Thyroid gland (tissue), 4 donors: Measurements from ENCODE around the gene CDK5RAP2. TPM values are rescaled to one million over a fixed set of nuclear protein-coding genes. Genes with fewer than 3 reads are reported as not detected.

Experiments used
- DNase-seq, 2 donors: peaks; one replicate each; pipeline ENCODE4 v3.0.0-alpha.2; 2019
- H3K27ac ChIP-seq, 3 donors: fragments of 200-600 bp; sonication (generic); 1 replicate in 2 of 3; 2 replicates in 1 of 3; pipeline ENCODE4 v1.5.1; 2016 to 2019; ENCODE audit warnings: mild to moderate bottlenecking in 1 of 3, moderate library complexity in 1 of 3
- H3K27me3 ChIP-seq: fragments of 200-600 bp; sonication (generic); one replicate; pipeline ENCODE4 v1.5.1; 2019
- H3K36me3 ChIP-seq, 2 donors: fragments of 200-600 bp; sonication (generic); one replicate each; pipeline ENCODE4 v1.5.1; 2016 to 2019
- H3K4me1 ChIP-seq, 2 donors: fragments of 200-600 bp; sonication (generic); one replicate each; pipeline ENCODE4 v1.5.1; 2017 to 2019
- H3K4me3 ChIP-seq, 3 donors: fragments of 200-600 bp; sonication (generic); replicated peaks in 1 of 3; 1 replicate in 2 of 3; 2 replicates in 1 of 3; pipeline ENCODE4 v1.5.1; 2016; ENCODE audit warnings: mild to moderate bottlenecking in 1 of 3
- H3K9me3 ChIP-seq: fragments of 200-600 bp; sonication (generic); one replicate; pipeline ENCODE4 v1.5.1; 2017
- CTCF ChIP-seq, 6 experiments: fragments of 200-600 bp in 3 of 6; fragments of 450-650 bp in 3 of 6; sonication (generic) in 3 of 6; IDR thresholded peaks; one replicate each; pipeline ENCODE4 v1.5.1; 2016 to 2019; ENCODE audit warnings: antibody characterized with exemption in 6 of 6, mild to moderate bottlenecking in 2 of 6, inconsistent platforms in 1 of 6, moderate library complexity in 1 of 6
- POLR2A ChIP-seq, 2 donors: fragments of 450-650 bp; IDR thresholded peaks; one replicate each; pipeline ENCODE4 v1.6.1; 2017; ENCODE audit warnings: antibody characterized with exemption in 2 of 2, mild to moderate bottlenecking in 2 of 2, moderate library complexity in 1 of 2
- WGBS, 2 donors: methylation state at CpG; one replicate each; pipeline ENCODE4 v1.1.5; 2017; 5-methylcytosine and 5-hydroxymethylcytosine counted together
- intact Hi-C: fragments of 100-400 bp; cut with DNase I; formaldehyde crosslinking; loops from one replicate; pipeline ENCODE4 v1.15.1; 2023
- total RNA-seq, 4 donors: library from RNA; depleted of rRNA; stranded (reverse); fragments of >200 nt; gene quantifications; one replicate each; pipeline ENCODE4 v1.2.3, GENCODE V29; 2016

CDK5RAP2 gene
- total RNA-seq, 4 donors from 2014 or later: 39.5 to 51.9 (median 46.9) TPM

- H3K9me3 ChIP-seq: no peaks in the 10 kb centered on the region
- WGBS, 2 donors: 82 to 84% methylated on average over 9 of the region's 9 CpGs
- TF ChIP-seq CTCF (IDR thresholded peaks at IDR 0.05) (no peak), POLR2A (IDR thresholded peaks at IDR 0.05) (no peak)
- DNase-seq: no peak
- no peak overlapping the region for H3K27ac ChIP-seq
- intact Hi-C loops: no loop called here
- no peaks in the 10 kb centered on the region for H3K27me3 ChIP-seq
- H3K4me3 ChIP-seq: no peak overlapping the region
- peaks cover 0 to 9% of the 10 kb centered on the region in 2 donors for H3K36me3 ChIP-seq
- H3K4me1 ChIP-seq: peaks cover 0 to 6% of the 10 kb centered on the region in 2 donors
Measured at GRCh38 chr9:120441426-120442307, 138.3 kb downstream of the CDK5RAP2 start.

GRCh38 chr9:120440791-120441190 lies 139.2 kb downstream of the CDK5RAP2 start:
- 92 to 94% methylated on average over 1 of the region's 1 CpG for WGBS, 2 donors

GRCh38 chr9:120439926-120440325 lies 140.0 kb downstream of the CDK5RAP2 start:
- WGBS, 2 donors: 95 to 97% methylated on average over 1 of the region's 1 CpG
- Histone ChIP-seq H3K4me1 (peaks cover 5 to 8% of the 10 kb centered on the region in 2 donors), H3K27ac (no peak overlapping the region), H3K27me3 (no peaks in the 10 kb centered on the region), H3K9me3 (no peaks in the 10 kb centered on the region), H3K36me3 (peaks cover 0 to 9% of the 10 kb centered on the region in 2 donors), H3K4me3 (no peak overlapping the region)
- no peak for DNase-seq
- TF ChIP-seq POLR2A (IDR thresholded peaks at IDR 0.05) (no peak), CTCF (IDR thresholded peaks at IDR 0.05) (no peak)
- intact Hi-C loops: no loop called here

More at GRCh38 chr9:120440791-120441190, 139.2 kb downstream of the CDK5RAP2 start:
- Histone ChIP-seq H3K9me3 (no peaks in the 10 kb centered on the region), H3K27ac (no peak overlapping the region), H3K27me3 (no peaks in the 10 kb centered on the region), H3K36me3 (peaks cover 0 to 9% of the 10 kb centered on the region in 2 donors), H3K4me1 (peaks cover 0 to 6% of the 10 kb centered on the region in 2 donors), H3K4me3 (no peak overlapping the region)
- intact Hi-C loops: no loop called here
- TF ChIP-seq CTCF (IDR thresholded peaks at IDR 0.05) (no peak), POLR2A (IDR thresholded peaks at IDR 0.05) (no peak)
- DNase-seq: no peak

GRCh38 chr9:120438836-120439546 lies 141.0 kb downstream of the CDK5RAP2 start:
- peaks cover 0 to 9% of the 10 kb centered on the region in 2 donors for H3K36me3 ChIP-seq
- peak in 1 of 2 donors; percentile 8 for DNase-seq
- intact Hi-C loops: no loop called here
- peaks cover 9 to 13% of the 10 kb centered on the region in 2 donors for H3K4me1 ChIP-seq
- H3K27ac ChIP-seq: no peak overlapping the region
- TF ChIP-seq CTCF (IDR thresholded peaks at IDR 0.05): peak in 3 of 6 experiments; percentile 22 to 42 (median 28)
- TF ChIP-seq POLR2A (IDR thresholded peaks at IDR 0.05): no peak
- WGBS, 2 donors: 88 to 90% methylated on average over 9 of the region's 9 CpGs
- no peaks in the 10 kb centered on the region for H3K9me3 ChIP-seq
- no peaks in the 10 kb centered on the region for H3K27me3 ChIP-seq
- no peak overlapping the region for H3K4me3 ChIP-seq
